Stimulated activated CD4-positive, alpha-beta T cell treated with anti-CD3 and anti-CD28 coated beads, Interleukin-4, amount 100 ng/mL, for 1 hour (primary cell): ENCODE data around the gene SERBP1.
"Not testable (repeated sequence)": the region's sequence is repeated elsewhere in the genome, so short reads cannot be mapped to it uniquely, and the experiment has no call there.

ENCODE experiments used
- DNase-seq: peaks from one replicate; pipeline ENCODE4 v3.0.0-alpha.2; 2020

SERBP1 gene

DNA sequence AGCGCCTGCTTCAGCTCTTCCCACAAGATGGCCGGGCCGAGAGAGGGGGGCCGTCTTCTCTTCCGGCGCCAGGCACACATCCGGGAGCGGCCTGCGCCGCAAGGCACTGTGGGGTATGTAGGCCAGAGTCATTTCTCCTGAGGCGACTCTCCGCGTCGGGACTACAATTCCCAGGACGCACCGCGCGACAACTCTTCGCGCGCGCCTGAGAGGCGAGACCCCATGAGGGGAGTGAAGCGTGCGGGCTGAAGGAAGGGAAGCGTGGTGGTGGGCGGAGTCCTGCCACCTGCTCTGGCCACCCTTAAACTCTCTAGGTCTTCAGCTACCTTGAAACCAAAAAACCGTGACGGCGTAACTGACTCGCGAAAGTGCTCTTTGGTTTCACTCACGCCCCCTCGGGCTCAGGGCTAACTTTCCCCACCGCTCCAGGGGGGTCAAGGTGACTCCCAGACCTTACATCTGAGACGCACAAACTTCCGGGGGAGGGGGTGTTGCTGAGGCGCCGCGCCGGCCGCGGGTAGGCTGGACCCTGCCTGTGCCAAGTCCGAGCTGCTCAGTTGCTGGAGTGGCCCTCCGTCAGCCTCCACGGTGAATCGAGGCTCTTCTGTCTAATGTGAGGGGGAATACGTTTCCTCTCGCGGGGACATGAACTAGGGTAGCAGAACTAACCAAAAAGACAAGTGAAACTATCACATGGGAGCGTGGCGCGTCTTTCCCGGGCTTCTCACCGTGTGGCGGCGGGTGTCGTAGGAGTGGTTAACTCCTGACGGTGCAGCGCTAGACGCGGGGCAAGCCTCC is at the start of gene SERBP1:
TSS of gene SERBP1 (minus strand) at position 45 of the 798 bp plus-strand sequence. CDS start 102 bp downstream, outside the sequence.
- peak; percentile 95 for DNase-seq

DNA sequence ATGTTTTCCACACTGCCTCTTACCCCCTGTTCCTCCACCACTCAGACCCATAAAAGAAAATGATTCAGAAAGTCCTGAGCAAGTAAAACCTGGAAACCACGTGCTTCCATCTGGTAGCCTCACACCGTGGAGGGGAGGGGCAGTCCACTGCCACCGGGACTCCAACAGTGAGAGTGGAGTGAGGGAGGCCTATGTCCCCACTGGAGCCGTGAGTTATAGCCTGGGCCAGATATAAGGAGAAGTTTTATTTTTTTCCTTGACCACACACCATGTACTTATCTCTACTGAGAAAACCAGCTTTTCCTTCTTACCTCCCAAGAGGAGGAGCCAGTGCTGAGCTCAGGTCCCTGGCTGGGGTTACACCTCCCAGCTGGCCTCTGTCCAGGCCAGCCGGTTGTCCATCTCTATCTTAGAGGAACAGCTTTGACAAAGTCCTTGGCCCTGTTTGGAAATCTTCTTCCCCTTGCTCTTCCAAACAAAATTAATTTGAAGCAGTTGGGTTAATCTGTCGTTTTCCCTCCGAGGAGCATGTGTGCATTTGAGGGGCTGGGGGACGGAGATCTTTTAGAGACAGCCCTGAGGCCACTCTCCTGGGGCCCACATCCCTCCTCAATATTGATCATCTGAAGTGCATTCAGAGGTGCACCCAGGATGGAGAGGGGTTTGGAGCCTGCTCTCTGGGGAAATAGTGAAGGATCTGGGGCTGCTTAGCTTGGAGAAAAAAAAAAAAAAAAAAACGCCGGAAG is 49.1 kb upstream of the SERBP1 start:
- DNase-seq = no peak

DNA sequence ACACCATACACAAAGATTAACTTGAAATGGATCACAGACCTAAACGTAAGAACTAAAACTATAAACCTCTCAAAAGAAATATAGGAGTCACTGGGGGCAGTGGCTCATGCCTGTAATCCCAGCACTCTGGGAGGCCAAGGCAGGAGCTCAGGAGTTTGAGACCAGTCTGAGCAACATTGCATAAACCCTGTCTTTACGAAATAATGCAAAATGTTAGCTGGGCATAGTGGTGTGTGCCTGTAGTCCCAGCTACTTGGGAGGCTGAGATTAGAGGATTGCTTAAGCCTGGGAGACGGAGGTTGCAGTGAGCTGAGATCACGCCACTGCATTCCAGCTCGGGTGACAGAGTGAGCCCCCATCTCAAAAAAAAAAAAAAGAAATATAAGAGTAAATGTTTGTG is 46.7 kb upstream of the SERBP1 start:
- DNase-seq = no peak

DNA sequence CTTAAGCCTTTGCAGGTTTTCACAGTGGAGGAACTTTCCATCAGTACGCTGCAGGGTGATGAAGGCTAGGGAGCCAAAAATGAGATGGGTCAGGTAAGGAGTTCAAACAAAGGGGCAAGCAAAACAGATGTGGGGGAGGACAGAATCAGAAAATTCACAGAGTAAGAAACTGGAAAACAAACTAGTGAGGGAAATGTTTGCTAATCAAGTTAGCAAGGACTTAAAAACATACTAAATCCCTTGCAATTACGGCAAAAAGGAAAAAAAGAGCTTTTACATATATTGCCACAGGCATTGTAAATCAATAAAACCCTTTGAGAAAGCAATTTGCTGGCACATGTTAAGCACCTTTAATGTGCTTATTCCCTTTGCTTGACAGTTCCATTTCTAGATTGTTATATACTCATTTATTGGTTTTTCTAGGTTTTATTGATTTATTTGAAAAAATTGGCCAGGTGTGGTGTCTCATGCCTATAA is 45.8 kb upstream of the SERBP1 start:
- DNase-seq = no peak

DNA sequence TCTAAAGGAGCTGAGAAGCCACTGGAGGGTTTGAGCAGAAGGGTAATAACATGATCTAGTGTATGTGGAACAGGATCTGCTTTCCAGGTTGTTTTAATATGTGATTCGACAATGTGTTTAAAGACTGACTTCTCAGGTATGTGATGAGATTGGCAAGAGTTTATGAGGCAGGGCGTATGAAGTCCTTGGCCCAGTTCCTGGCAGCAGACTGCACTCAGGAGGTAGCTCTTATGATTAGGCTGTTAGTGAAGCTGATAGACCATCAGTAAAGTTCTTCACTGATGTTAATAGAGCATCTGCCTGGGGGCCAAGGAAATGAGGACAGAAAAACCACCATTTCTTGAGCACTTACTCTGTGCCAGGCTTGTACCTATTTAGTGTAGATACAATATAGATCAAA is 41.9 kb upstream of the SERBP1 start:
- DNase-seq = no peak

DNA sequence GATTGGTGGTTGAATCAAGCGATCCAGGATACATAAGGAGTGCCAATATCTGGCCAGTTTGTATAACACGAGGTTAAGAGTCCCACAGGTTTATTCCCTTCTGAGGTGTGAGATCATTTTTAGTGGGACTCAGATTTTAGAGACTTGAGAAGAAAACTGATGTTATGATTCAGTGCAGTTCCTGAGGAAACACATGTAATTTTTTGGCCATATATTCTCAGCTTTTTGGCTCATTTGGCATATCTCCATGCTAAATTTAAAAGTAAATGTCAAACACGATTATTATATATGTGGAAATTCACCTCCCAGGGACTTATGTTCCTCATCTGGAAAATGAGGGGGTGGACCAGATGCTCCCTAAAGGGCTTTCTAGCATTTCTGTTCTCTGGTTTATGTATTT is 39.2 kb upstream of the SERBP1 start:
- no peak for DNase-seq

DNA sequence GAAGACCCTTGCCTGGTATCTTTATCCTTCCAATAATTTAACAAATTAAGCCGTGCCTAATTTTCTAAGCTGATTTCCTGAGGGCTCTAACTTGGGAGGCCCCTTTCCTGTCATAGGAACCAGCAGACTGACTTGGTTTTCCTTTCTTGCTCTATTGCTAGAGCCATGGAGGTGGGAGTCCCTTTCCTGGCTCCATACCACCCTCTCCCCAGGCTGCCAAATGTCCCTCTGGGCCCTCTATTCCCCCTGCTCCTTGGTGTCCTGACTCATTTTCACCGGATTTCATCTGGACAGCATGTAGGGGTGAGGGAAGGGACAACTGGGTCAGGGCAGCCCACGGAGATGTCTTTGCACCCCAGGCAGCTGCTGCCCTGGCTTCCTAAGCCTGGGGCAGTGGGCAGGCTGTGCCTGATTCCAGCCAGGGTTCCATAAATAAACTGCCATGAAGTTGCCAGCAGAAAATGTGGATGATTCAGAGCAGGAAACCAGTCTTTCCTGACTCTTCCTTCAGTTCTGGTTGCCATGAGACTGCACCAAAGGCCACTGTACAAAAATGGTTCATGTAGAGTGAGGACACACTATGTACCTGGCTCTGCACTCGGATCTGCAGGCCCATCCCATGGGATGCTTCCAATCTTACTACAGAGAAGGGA is 38.0 kb upstream of the SERBP1 start:
- no peak for DNase-seq

DNA sequence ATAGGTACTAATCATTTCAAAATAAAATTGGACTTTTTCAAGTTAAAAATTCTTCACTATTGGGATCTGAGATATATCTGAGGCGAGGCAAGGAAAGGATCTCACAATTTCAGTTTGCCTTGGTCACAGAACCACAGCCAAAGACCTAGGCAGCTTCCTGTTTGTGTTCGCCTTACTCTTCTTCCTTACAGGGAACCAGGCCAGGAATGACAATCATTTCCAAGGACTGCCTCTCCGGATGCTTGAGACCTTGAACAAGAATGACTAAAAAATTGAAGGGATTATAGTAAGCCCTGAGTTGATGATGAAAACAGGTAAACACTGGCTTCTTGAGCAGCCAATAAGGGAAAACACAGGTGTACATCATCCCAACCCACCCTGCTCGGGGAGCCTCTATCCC is 35.2 kb upstream of the SERBP1 start:
- DNase-seq = no peak

DNA sequence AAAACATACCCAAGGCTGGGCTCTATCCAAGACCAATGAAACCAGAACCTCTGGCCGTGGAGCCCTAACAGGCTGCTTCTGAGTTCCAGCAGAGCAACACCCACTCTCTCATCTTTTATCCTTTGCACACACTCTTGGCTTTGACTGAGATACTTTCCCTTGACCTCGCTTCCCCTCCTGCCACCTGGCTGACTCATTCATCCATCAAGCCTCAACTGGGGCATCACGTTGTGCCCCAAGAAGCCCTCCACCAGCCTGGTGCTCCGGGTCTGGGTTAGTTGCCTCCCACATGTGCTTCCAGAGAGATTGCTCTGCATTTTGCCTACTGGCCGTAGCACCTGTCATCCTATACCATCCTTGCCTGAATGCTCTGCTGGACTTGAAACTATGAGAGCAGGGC is 34.5 kb upstream of the SERBP1 start:
- DNase-seq = no peak

DNA sequence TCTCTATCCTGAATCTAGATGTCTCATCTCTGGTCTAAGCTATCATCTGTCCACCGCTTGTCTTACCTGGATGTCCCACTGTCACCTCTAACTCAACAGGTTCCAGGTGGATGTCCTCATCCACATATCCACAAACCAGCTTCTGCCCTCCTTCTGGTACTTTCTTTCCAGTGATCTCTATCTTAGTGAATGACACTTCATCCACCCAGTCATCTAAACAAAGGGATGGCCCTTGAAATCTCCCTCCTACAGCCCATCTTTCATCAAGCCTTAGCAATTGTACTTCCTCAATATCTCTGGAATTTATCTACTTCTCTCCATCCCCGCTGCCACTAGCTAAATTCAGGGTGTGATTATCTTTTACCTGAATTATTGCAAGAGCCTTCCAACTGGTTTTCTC is 33.9 kb upstream of the SERBP1 start:
- no peak for DNase-seq

DNA sequence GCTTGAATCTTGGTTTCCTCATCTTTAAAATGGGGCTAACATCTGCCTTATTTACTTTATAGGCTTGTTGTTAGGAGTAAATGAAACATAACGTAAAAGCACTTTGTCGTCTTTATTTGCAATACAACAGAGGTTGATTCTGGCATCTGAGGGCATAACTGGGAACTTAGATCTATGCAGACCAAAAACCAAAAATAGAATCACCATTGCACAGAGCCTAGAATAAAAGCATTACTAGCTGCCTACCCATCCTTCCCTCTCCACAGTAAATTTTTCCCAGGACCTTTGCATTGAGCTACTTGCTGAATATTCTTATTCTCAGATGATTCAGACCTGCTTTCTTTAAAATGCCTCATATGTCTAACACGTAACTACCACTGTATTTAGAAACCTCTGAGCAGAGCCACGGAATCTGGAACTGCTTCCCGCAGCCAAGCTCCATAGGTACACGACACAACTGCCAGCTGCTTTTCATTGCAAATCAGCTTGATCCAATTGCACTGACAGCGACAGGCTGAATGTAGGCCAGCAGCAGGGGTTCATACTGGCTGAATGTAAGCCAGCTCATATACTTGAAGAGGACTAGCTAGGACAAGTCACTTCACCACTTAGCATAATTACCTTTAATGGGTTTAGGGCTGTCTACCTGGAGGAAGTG is 33.2 kb upstream of the SERBP1 start:
- DNase-seq = no peak

DNA sequence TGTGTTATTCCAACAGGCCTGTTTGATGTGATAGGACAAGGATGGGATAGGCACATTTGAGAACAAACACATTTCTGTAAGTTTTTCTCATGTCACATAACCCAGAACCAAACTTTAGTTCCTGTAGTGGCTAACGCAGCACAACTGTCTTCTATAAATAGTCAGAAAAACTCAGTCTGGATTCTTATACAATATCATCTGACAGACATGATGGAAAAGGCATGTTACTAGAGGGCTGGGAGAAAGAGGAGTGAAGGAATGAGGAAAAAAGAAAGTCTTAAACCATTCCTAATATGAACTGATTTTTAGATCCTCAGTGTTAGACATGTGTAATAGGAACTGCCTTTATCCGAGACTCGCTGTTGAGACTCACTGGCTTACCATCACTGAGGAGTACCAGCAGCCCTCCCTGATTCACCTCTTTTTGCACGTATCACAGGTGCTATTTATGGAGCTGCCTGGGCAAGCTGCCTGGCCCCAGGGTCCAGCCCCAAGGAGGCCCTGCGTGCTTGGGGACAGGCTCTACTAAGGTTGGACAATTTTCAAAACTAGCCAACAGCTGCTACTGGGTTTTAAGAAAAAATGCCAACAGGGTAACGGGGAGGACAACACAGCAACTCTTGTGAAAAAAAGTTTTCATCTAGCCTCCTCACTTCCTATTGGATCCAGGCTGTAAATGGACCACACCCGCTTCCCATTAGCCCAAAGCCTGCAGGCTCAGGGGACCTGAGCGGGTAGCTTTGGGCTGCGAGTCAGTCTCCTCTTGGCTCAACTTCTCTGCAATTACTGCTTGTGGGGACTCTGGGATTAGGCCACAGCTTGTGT is 30.7 kb upstream of the SERBP1 start:
- DNase-seq = no peak

DNA sequence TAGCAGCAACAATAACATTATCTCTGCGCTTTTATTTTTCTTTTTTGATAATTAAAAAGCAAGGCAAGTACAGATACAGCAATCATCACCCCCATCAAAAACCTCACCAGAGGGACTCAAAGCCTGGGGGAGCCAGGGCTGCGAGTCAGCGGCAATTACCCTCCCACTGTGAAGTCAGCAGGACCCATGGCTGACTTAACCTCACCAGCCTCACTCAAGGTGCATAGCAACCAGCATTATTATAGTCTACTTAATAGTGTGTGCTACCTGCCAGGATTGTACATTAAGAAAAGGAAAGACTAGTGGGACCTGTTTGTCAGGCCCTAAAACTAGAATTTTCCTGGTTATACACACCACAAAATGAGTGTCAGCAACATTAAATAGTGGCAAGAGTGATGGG is 28.9 kb upstream of the SERBP1 start:
- no peak for DNase-seq

DNA sequence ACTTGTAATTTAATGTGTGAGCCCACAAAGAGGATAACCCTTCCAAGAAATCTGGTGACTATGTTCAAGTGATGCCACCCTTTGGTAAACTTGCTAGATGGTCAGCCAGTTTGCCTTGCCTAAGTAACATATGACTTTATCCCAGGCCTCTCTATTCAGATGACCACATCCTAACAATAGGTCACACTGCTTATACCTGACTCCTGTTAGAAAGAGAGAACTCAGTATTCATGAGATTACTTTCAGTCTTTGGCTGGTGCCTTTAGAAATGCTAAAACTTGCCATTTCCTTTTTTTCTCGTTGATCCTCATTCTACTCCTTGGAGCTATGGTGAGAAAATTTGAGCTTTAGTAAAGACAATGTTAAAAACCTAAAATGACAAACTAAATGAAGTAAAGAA is 28.5 kb upstream of the SERBP1 start:
- no peak for DNase-seq

DNA sequence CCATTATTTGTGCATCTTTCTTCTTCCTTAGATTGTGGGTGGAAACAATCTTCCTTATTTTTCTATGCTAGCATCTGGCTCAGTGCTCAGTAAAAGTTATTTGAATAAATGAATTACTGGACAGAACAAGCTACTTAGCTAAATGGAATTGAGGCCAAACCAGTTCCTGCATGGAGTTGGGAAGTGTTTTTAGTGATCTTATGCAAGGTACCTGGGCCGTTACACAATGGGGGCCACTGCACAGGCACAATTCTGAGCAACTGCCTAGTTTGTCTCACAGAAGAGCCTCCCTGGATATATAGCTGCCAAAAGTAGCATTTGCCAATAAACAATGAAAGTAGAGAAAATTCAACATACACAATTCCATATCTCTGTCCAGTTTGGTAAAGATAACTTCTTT is 27.0 kb upstream of the SERBP1 start:
- DNase-seq = no peak

DNA sequence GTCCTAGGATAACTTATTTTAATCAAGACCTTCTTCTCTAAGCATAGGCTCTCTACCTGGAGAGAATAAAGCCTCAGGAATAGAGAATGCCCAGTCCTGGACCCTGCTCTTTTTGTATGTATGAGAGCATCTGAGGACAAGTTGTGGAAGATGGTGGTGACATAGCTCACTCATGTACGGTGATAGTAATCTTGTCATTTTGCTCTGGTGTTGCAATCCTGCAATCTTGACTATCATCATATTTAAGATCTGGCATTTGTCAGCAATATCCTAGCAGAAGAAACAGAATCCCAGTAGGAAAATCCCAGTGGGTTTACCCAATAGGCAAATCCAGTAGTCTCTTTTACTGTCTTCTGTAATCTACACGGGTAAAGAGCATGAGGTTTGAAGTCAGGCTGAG is 21.6 kb upstream of the SERBP1 start:
- DNase-seq = no peak

DNA sequence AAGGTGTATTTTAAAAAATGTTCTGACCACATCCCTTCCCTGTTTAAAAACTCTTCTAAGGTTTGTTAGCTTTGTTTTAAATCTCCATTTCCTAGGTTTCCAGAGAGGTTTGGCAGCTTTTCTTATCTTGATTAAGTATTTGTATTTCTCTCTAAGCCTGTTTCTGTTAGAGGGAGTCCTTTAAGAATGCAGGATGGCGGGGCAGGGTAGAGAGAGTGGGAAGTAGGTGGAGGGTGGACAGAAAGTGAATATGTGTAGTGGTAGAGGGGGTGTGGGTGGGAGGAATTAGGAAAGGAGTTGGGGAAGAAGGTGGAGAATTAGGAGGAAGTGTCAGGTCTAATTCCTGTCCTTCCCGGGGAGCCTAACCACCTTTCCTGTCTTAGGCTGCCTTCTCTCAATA is 21.2 kb upstream of the SERBP1 start:
- no peak for DNase-seq

DNA sequence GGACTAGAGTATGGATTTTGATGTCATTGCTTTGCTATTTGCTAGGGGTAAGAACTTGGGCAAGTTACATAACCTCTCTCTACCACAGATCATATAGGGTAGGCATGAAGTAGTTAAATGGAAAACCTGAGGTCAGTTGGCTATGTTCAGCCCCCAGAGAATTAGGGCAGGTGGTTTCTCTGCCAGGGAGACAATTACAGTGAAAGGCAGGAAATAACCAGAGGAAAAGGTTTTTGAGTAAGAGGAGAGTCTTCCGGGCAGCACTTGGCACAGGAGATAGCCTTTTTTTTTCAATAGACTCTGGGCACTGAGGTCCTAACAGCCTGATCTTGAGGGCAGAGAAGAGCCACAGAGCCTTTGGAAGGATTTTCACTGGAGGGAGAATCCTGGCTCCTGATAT is 16.7 kb upstream of the SERBP1 start:
- DNase-seq = no peak

DNA sequence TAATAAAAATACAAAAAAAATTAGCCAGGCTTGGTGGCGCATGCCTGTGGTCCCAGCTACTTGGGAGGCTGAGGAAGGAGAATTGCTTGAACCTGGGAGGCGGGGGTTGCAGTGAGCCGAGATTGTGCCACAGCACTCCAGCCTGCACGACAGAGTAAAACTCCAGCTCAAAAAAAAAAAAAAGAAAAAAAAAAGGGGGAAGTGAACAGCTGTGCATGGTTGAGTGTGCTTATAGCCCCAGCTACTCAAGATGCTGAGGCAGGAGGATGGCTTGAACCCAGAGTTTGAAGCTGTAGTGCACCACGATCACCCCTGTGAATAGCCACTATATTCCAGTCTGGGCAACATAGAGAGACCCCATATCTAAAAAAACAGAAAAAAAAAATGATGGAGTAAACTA is 15.8 kb upstream of the SERBP1 start:
- not testable (repeated sequence) for DNase-seq

DNA sequence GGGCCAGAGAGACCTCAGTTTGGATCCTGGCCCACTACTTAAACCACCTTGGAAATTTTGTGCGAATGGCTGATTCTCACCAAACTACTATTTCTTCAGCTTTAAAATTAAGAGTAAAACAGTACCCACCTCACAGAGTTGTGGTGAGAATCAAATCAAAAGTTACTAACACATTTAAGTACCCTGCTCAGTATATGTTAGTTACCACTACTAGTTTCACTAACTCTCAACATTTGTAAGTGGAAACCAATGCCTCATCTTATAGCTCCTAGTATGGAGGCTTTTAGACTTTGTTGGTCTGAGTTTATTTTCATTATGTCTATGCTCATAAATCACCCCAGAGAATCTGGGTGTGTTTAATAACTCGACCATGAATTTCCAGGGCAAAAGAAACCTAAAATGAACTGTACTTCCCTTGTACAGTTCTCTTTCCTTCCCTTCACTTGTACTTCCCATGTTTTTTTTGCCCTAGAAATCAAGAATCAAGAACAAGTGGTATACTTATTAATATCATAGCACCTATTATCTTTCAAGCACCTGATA is 11.6 kb upstream of the SERBP1 start:
- DNase-seq = no peak

DNA sequence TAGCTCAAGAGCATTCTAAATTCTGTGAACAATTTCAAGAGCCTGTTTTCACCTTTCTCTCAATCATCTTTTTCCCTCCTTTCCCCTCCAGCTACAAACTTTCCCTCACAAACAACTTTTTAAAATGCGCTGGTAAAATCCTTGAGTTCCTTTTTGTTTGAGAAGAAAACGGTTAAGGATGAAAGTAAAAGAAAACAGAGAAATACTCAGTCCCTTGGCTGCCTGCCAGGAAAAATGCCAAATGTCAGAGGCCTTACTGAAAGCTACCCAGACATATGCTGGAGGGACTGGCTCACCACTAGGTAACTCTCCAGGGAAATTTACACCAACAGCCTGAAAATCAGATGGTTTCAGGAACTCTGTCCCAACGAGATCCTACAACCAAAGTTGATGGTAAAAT is 11.0 kb upstream of the SERBP1 start:
- DNase-seq = peak; percentile 21

DNA sequence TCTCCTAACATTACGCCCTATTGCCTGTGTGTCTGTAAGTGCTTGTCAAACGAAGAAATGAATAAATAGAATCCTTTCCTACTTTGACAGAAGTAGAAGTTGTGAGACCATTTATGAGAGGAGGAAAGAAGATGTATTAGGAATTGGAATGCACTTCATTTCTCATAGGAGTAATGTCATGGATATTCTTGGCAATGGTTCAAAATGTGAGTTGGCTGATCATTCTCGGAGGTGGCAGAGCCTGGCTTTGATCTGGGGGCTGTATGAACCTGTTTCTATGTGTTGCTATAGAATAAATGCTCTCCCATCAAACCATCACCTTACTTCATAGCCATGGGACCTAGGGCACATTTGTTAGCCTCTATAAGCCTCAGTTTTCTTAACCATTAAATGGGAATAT is 10.1 kb upstream of the SERBP1 start:
- no peak for DNase-seq
